Stimulated activated naive CD8-positive, alpha-beta T cell treated with anti-CD3 and anti-CD28 coated beads, Interleukin-15, Interleukin-2, amounts not matched to agents 100 ng/mL and 50 ng/mL, for 24 hours (primary cell): ENCODE results near the gene THSD4.
"Not testable (repeated sequence)": the region's sequence is repeated elsewhere in the genome, so short reads cannot be mapped to it uniquely, and the experiment has no call there.

Experiments used
- H3K27ac Mint-ChIP-seq: one replicate; pipeline ENCODE4 v1.8.0; 2021; ENCODE audit warnings: mild to moderate bottlenecking, mixed read lengths
- H3K27me3 Mint-ChIP-seq: one replicate; pipeline ENCODE4 v1.8.0; 2021; ENCODE audit warnings: mixed read lengths
- H3K36me3 Mint-ChIP-seq: one replicate; pipeline ENCODE4 v1.8.0; 2021; ENCODE audit warnings: low read depth, mixed read lengths
- H3K4me1 Mint-ChIP-seq: one replicate; pipeline ENCODE4 v1.8.0; 2021; ENCODE audit warnings: low read depth, mixed read lengths
- H3K4me3 Mint-ChIP-seq: one replicate; pipeline ENCODE4 v1.8.0; 2021; ENCODE audit warnings: mild to moderate bottlenecking, mixed read lengths
- H3K9me3 Mint-ChIP-seq: one replicate; pipeline ENCODE4 v1.8.0; 2021; ENCODE audit warnings: mixed read lengths

Gene THSD4

DNA sequence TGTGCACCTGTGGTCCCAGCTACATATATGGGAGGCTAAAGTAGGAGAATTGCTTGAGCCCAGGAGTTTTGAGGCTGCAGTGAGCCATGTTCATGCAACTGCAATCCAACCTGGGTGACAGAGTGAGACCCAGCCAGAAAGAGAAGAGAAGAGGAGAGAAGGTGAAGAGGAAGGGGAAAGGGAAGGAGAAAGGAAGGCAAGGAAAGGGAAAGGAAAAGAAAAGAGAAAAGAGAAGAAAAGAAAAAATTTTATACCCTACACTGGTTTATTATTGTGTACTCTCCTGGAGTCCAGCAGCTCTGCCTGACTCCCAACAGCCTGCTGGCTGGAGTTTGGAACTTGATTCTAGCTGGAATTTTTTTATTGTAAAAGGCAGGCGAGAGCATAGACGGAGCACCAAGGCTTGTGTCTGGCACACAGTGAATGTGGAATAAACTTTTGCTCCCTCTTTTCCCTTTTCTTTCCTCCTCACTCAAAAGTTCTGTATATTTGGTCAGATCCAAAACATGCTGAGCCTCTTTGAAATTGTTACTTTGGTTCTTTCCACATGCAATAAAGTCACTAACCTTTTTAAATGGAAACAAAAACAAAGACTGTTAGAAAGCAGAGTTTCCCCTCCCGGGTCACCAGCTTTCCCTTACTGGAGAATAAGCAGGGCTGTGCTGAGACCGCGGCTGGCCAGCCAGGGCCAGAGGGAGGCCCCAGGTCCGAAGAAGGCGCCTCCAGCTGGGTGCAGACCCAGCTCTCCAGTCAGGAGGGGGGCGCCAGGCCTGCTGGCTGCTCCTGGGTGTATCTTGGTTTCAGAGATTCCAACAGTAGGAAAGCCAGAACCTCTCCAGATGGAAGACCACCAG, 9.9 kb downstream of the THSD4 start:
- Mint-ChIP-seq H3K9me3 (no peaks in the 10 kb centered on the region), H3K36me3 (no peaks in the 10 kb centered on the region), H3K27ac (no peak overlapping the region), H3K27me3 (peaks cover 27% of the 10 kb centered on the region), H3K4me1 (no peaks in the 10 kb centered on the region), H3K4me3 (no peak overlapping the region)

GRCh38 chr15:71125831-71126450, 10.7 kb downstream of the THSD4 start:
- H3K27me3 Mint-ChIP-seq, result peaks cover 19% of the 10 kb centered on the region

DNA sequence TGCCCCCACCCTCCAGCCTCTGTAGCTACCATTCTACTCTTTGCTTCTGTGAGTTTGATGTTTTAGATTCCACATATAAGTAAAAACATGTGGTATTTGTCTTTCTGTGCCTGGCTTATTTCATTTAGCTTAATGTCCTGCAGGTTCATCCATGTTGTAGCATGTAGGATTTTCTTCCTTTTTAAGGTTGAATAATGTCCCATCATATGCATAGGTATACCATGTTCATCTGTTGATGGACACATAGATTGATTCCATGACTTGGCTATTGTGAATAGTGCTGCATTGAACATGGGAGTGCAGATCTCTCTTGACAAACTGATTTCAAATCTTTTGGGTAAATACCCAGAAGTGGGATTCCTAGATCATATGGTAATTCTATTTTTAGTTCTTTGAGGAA, 11.8 kb downstream of the THSD4 start:
- peaks cover 15% of the 10 kb centered on the region for H3K27me3 Mint-ChIP-seq
- H3K27ac Mint-ChIP-seq, result no peak overlapping the region

More at GRCh38 chr15:71125831-71126450, 10.7 kb downstream of the THSD4 start:
- Mint-ChIP-seq H3K4me1 (no peaks in the 10 kb centered on the region), H3K27ac (no peak overlapping the region), H3K4me3 (no peak overlapping the region), H3K36me3 (no peaks in the 10 kb centered on the region), H3K9me3 (no peaks in the 10 kb centered on the region)

GRCh38 chr15:71128159-71128558, 12.9 kb downstream of the THSD4 start:
- not testable (repeated sequence) for H3K27ac Mint-ChIP-seq, H3K9me3 Mint-ChIP-seq, H3K4me1 Mint-ChIP-seq, H3K4me3 Mint-ChIP-seq, H3K36me3 Mint-ChIP-seq
- peaks cover 14% of the 10 kb centered on the region for H3K27me3 Mint-ChIP-seq

More for the DNA sequence above, 11.8 kb downstream of the THSD4 start:
- H3K9me3 Mint-ChIP-seq, result no peaks in the 10 kb centered on the region
- no peak overlapping the region for H3K4me3 Mint-ChIP-seq
- no peaks in the 10 kb centered on the region for H3K4me1 Mint-ChIP-seq
- no peaks in the 10 kb centered on the region for H3K36me3 Mint-ChIP-seq

- H3K4me1 Mint-ChIP-seq, result no peaks in the 10 kb centered on the region
- H3K36me3 Mint-ChIP-seq, result no peaks in the 10 kb centered on the region
- H3K4me3 Mint-ChIP-seq, result no peak overlapping the region
- no peaks in the 10 kb centered on the region for H3K9me3 Mint-ChIP-seq
- no peak overlapping the region for H3K27ac Mint-ChIP-seq
- H3K27me3 Mint-ChIP-seq, result peaks cover 14% of the 10 kb centered on the region
Measured at GRCh38 chr15:71128939-71129562, 13.8 kb downstream of the THSD4 start.

GRCh38 chr15:71129669-71130068, 14.4 kb downstream of the THSD4 start:
- Mint-ChIP-seq H3K9me3 (no peaks in the 10 kb centered on the region), H3K4me1 (no peaks in the 10 kb centered on the region), H3K27me3 (peaks cover 14% of the 10 kb centered on the region), H3K27ac (no peak overlapping the region), H3K4me3 (no peak overlapping the region), H3K36me3 (no peaks in the 10 kb centered on the region)

GRCh38 chr15:71131601-71132362, 16.5 kb downstream of the THSD4 start:
- no peak overlapping the region for H3K27ac Mint-ChIP-seq
- peaks cover 11% of the 10 kb centered on the region for H3K27me3 Mint-ChIP-seq
- no peaks in the 10 kb centered on the region for H3K36me3 Mint-ChIP-seq

GRCh38 chr15:71133747-71134472, 18.6 kb downstream of the THSD4 start:
- Mint-ChIP-seq H3K9me3 (no peaks in the 10 kb centered on the region), H3K27ac (no peak overlapping the region), H3K27me3 (peaks cover 7% of the 10 kb centered on the region), H3K36me3 (no peaks in the 10 kb centered on the region), H3K4me3 (no peak overlapping the region), H3K4me1 (no peaks in the 10 kb centered on the region)

More at GRCh38 chr15:71131601-71132362, 16.5 kb downstream of the THSD4 start:
- H3K4me3 Mint-ChIP-seq, result no peak overlapping the region
- no peaks in the 10 kb centered on the region for H3K4me1 Mint-ChIP-seq
- no peaks in the 10 kb centered on the region for H3K9me3 Mint-ChIP-seq

GRCh38 chr15:71136159-71136783, 21.0 kb downstream of the THSD4 start:
- H3K36me3 Mint-ChIP-seq, result no peaks in the 10 kb centered on the region
- H3K4me3 Mint-ChIP-seq, result no peak overlapping the region
- H3K27ac Mint-ChIP-seq, result no peak overlapping the region
- peaks cover 11% of the 10 kb centered on the region for H3K27me3 Mint-ChIP-seq
- H3K9me3 Mint-ChIP-seq, result peaks cover 4% of the 10 kb centered on the region
- no peaks in the 10 kb centered on the region for H3K4me1 Mint-ChIP-seq

DNA sequence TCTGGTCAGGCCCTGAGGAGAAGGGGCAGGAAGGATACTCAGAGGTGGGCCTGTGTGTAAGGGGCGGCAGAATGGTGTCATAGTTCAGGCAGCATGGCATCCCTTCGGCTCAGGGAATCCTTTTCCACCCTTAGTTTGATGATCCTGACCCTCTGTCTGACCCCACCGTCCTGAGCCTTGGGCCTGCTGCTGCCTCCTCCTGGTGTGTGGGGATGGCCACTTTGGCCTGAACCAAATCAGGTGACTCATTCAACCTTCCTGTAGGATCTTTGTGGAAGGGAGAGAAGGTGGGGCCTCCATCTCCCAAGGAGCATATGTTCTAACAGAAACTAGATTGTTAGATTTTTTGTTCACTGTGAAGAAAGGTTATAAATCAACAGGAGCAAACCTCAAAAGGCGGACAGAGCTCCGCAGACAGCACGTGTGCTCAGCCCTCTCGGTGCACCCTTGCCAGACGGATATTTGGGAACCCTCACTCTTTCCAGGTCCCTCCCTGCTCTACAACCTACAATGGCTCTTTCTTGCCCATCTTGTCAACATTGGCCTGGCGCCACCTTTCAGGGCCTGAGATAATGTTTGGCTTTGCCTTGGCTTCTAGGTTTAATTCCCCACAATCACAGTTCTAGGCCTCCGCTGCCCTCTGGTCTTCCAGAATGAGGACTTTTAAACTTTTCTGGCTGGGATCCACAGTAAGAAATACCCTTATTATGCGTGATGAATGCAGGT, 21.7 kb downstream of the THSD4 start:
- Mint-ChIP-seq H3K27me3 (peaks cover 11% of the 10 kb centered on the region), H3K36me3 (no peaks in the 10 kb centered on the region), H3K4me1 (no peaks in the 10 kb centered on the region), H3K4me3 (no peak overlapping the region), H3K9me3 (peaks cover 4% of the 10 kb centered on the region), H3K27ac (no peak overlapping the region)

GRCh38 chr15:71138473-71138872, 23.2 kb downstream of the THSD4 start:
- Mint-ChIP-seq H3K36me3 (no peaks in the 10 kb centered on the region), H3K27me3 (peaks cover 4% of the 10 kb centered on the region), H3K27ac (no peak overlapping the region), H3K4me1 (no peaks in the 10 kb centered on the region), H3K9me3 (peaks cover 4% of the 10 kb centered on the region), H3K4me3 (no peak overlapping the region)

- no peak overlapping the region for H3K27ac Mint-ChIP-seq
- H3K27me3 Mint-ChIP-seq, result peaks cover 4% of the 10 kb centered on the region
- no peaks in the 10 kb centered on the region for H3K4me1 Mint-ChIP-seq
- H3K36me3 Mint-ChIP-seq, result no peaks in the 10 kb centered on the region
- peaks cover 4% of the 10 kb centered on the region for H3K9me3 Mint-ChIP-seq
- H3K4me3 Mint-ChIP-seq, result no peak overlapping the region
Measured at GRCh38 chr15:71139241-71139640, 24.0 kb downstream of the THSD4 start.

GRCh38 chr15:71141572-71141971, 26.3 kb downstream of the THSD4 start:
- Mint-ChIP-seq H3K27ac (no peak overlapping the region), H3K4me1 (no peaks in the 10 kb centered on the region), H3K27me3 (peaks cover 8% of the 10 kb centered on the region), H3K4me3 (no peak overlapping the region), H3K9me3 (peaks cover 4% of the 10 kb centered on the region), H3K36me3 (no peaks in the 10 kb centered on the region)
